MM.1S (cell line): Measurements from ENCODE around the gene DNAJB11.

Source experiments
- DNase-seq: peaks from one replicate; pipeline ENCODE4 v3.0.0-alpha.2; 2015
- H2AFZ ChIP-seq: fragments of 300-600 bp; sonication (generic); 2 replicates; pipeline ENCODE4 v1.6.0; 2016; ENCODE audit warnings: antibody characterized with exemption, low read length
- H3F3A ChIP-seq: fragments of 300-600 bp; sonication (generic); 2 replicates; pipeline ENCODE4 v1.6.1; 2016; ENCODE audit warnings: mild to moderate bottlenecking, antibody characterized with exemption, low read length, moderate library complexity, mixed read lengths; ENCODE audit not compliant: insufficient read depth
- H3K27ac ChIP-seq: fragments of 300-600 bp; sonication (generic); 2 replicates; pipeline ENCODE4 v1.5.1; 2016; ENCODE audit warnings: mild to moderate bottlenecking, low read length
- H3K27me3 ChIP-seq: fragments of 300-600 bp; sonication (generic); replicated peaks from 2 replicates; pipeline ENCODE4 v1.6.0; 2016; ENCODE audit warnings: low read length; ENCODE audit not compliant: insufficient read depth
- H3K36me3 ChIP-seq: fragments of 300-600 bp; sonication (generic); replicated peaks from 2 replicates; pipeline ENCODE4 v1.6.1; 2016; ENCODE audit warnings: mild to moderate bottlenecking, low read length, mixed read lengths; ENCODE audit not compliant: insufficient read depth
- H3K4me1 ChIP-seq: fragments of 300-600 bp; sonication (generic); 2 replicates; pipeline ENCODE4 v1.6.1; 2016; ENCODE audit warnings: low read length, mixed read lengths
- H3K4me2 ChIP-seq: fragments of 300-600 bp; sonication (generic); 2 replicates; pipeline ENCODE4 v1.6.0; 2016; ENCODE audit warnings: low read depth, low read length
- H3K4me3 ChIP-seq: fragments of 300-600 bp; sonication (generic); 2 replicates; pipeline ENCODE4 v1.5.1; 2016; ENCODE audit warnings: low read length, mixed read lengths
- H3K79me2 ChIP-seq: fragments of 300-600 bp; sonication (generic); 2 replicates; pipeline ENCODE4 v1.6.1; 2016; ENCODE audit warnings: mixed run types, low read length, mixed read lengths
- H3K9ac ChIP-seq: fragments of 300-600 bp; sonication (generic); 2 replicates; pipeline ENCODE4 v1.6.1; 2016; ENCODE audit warnings: low read length, mixed read lengths
- H3K9me2 ChIP-seq: fragments of 300-600 bp; sonication (generic); replicated peaks from 2 replicates; pipeline ENCODE4 v1.6.1; 2016; ENCODE audit warnings: mild to moderate bottlenecking, low read length, mixed read lengths; ENCODE audit not compliant: insufficient read depth
- H3K9me3 ChIP-seq: fragments of 300-600 bp; sonication (generic); replicated peaks from 2 replicates; pipeline ENCODE4 v1.6.1; 2016; ENCODE audit warnings: mild to moderate bottlenecking, low read length, mixed read lengths; ENCODE audit not compliant: insufficient read depth
- H4K20me1 ChIP-seq: fragments of 300-600 bp; sonication (generic); 2 replicates; pipeline ENCODE4 v1.6.1; 2016; ENCODE audit warnings: mild to moderate bottlenecking, low read length, moderate library complexity, mixed read lengths; ENCODE audit not compliant: insufficient read depth
- CTCF ChIP-seq: fragments of 300-600 bp; sonication (generic); IDR thresholded peaks from 2 replicates; pipeline ENCODE4 v1.5.1; 2016; ENCODE audit warnings: antibody characterized with exemption, low read length, mixed read lengths
- EZH2 ChIP-seq: fragments of 300-600 bp; sonication (generic); optimal IDR thresholded peaks from 2 replicates; pipeline ENCODE3; 2017; ENCODE audit warnings: low read depth, mild to moderate bottlenecking, antibody characterized with exemption, low read length, mixed read lengths
- EZH2phosphoT487 ChIP-seq: fragments of 300-600 bp; sonication (generic); IDR thresholded peaks from 2 replicates; pipeline ENCODE4 v1.6.1; 2018; ENCODE audit warnings: antibody characterized with exemption, low read length

Gene DNAJB11

GRCh38 chr3:186540221-186540834, 30.2 kb upstream of the DNAJB11 start:
- Histone ChIP-seq H3F3A (no peaks in the 10 kb centered on the region), H3K27ac (no peak overlapping the region), H2AFZ (peak overlapping the region; percentile 29; the same call in 1 of the 2 replicates), H3K4me2 (peak overlapping the region; percentile 63), H3K9me3 (no peaks in the 10 kb centered on the region), H3K27me3 (no peaks in the 10 kb centered on the region), H4K20me1 (no peaks in the 10 kb centered on the region), H3K79me2 (no peaks in the 10 kb centered on the region), H3K36me3 (no peaks in the 10 kb centered on the region), H3K4me3 (peak overlapping the region; percentile 6; the same call in 1 of the 2 replicates), H3K9me2 (no peaks in the 10 kb centered on the region), H3K9ac (peak overlapping the region; percentile 10; the same call in 1 of the 2 replicates), H3K4me1 (peaks cover 6% of the 10 kb centered on the region; the same call in 1 of the 2 replicates)
- peak; percentile 92 for DNase-seq
- peak; percentile 92 for TF ChIP-seq CTCF
- no peak for TF ChIP-seq EZH2phosphoT487
- no peak for TF ChIP-seq EZH2

- Histone ChIP-seq H3F3A (no peaks in the 10 kb centered on the region), H3K36me3 (no peaks in the 10 kb centered on the region), H4K20me1 (no peaks in the 10 kb centered on the region), H3K4me2 (0 out of 2 replicates have a peak overlapping the region, but pooled peaks have one; percentile 63), H3K27me3 (no peaks in the 10 kb centered on the region), H2AFZ (no peak overlapping the region), H3K9me2 (no peaks in the 10 kb centered on the region), H3K27ac (no peak overlapping the region), H3K4me1 (peaks cover 6% of the 10 kb centered on the region; the same call in 1 of the 2 replicates), H3K4me3 (no peak overlapping the region), H3K9me3 (no peaks in the 10 kb centered on the region), H3K79me2 (no peaks in the 10 kb centered on the region), H3K9ac (no peak overlapping the region)
- no peak for DNase-seq
- no peak for TF ChIP-seq EZH2phosphoT487
Measured at GRCh38 chr3:186540835-186541226, 29.7 kb upstream of the DNAJB11 start.

GRCh38 chr3:186544281-186544680, 26.2 kb upstream of the DNAJB11 start, which contains the start of gene CRYGS:
TSS of gene CRYGS (minus strand) at chr3:186544380. CDS start at chr3:186544326, 54 bp downstream.
- no peaks in the 10 kb centered on the region for H3K79me2 ChIP-seq
- no peaks in the 10 kb centered on the region for H3K9me2 ChIP-seq
- TF ChIP-seq CTCF (no peak), EZH2phosphoT487 (no peak), EZH2 (no peak)
- H3K4me1 ChIP-seq, result peaks cover 6% of the 10 kb centered on the region; the same call in 1 of the 2 replicates
- DNase-seq, result no peak
- no peaks in the 10 kb centered on the region for H3K9me3 ChIP-seq
- H2AFZ ChIP-seq, result no peak within 1 kb of the TSS
- no peak within 1 kb of the TSS for H3K4me2 ChIP-seq
- H3K27ac ChIP-seq, result no peak within 1 kb of the TSS
- no peaks in the 10 kb centered on the region for H3K36me3 ChIP-seq
- H3F3A ChIP-seq, result no peaks in the 10 kb centered on the region
- H3K9ac ChIP-seq, result no peak within 1 kb of the TSS
- H3K4me3 ChIP-seq, result no peak within 1 kb of the TSS
- no peaks in the 10 kb centered on the region for H3K27me3 ChIP-seq
- no peaks in the 10 kb centered on the region for H4K20me1 ChIP-seq

- Histone ChIP-seq H3K27ac (no peak overlapping the region), H2AFZ (no peak overlapping the region)
- TF ChIP-seq EZH2 (no peak), CTCF (no peak), EZH2phosphoT487 (no peak)
Measured at GRCh38 chr3:186549497-186549896, 21.0 kb upstream of the DNAJB11 start.

More at GRCh38 chr3:186549497-186549896, 21.0 kb upstream of the DNAJB11 start:
- Histone ChIP-seq H3K27me3 (no peaks in the 10 kb centered on the region), H3K4me2 (no peak overlapping the region), H3K4me1 (no peaks in the 10 kb centered on the region), H3K9ac (no peak overlapping the region), H4K20me1 (no peaks in the 10 kb centered on the region), H3K79me2 (no peaks in the 10 kb centered on the region), H3K4me3 (no peak overlapping the region), H3K9me2 (no peaks in the 10 kb centered on the region), H3K9me3 (no peaks in the 10 kb centered on the region), H3K36me3 (no peaks in the 10 kb centered on the region), H3F3A (no peaks in the 10 kb centered on the region)
- DNase-seq, result no peak
